ENCODE measurements around the gene DLEC1.
"Not testable (repeated sequence)": the region's sequence is repeated elsewhere in the genome, so short reads cannot be mapped to it uniquely, and the experiment has no call there.

The DLEC1 gene

DNA sequence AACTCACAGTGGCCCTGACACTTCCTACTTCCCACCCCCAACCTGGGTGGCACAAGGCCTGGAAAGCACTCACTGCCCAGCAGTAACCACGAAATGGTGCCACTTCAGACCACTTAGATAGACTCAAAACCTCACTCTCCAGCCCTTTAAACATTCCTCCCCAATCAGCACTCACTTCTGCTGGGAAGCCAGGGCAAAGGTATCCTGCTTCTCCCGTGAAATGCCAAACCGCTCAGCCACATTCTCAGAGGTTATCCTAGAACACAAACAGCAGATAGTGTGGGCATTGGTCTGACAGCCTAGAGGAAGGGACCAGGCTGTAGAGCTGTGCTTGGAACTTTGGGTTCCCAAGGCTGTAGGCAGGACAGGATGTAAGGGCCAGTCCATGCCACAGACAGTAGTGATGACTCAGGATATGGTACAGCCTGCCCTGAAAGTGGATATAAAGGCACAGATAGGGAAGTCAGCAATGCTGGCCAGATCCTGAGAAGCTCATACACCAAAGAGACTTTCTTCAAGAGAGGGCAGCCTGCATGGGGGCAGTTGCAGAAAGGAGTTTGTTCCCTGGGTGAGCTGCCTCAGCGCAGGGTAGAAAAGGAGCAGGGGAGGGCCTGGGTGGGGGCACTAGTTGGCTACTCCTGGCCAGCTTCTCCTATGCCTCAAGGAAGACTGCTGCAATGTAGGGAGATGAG is 88.7 kb downstream of the DLEC1 start:
- DNase-seq = no peak

DNA sequence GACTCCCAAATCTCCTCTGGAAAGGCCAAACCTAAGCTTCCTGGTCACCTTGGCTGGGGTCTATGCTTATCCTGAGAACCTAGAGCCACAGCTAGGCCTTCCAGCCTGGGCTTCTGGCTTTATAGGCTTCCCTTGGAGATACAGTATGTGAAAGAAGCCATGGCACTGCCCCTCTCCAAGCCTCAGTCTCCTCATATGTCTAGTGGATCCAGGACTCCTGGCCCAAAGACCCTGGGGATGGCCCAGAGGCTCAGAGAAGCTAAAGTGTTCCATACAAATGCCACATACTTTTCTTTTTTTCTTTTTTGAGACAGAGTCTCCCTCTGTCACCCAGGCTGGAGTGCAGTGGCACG is 89.3 kb downstream of the DLEC1 start:
- DNase-seq = no peak

DNA sequence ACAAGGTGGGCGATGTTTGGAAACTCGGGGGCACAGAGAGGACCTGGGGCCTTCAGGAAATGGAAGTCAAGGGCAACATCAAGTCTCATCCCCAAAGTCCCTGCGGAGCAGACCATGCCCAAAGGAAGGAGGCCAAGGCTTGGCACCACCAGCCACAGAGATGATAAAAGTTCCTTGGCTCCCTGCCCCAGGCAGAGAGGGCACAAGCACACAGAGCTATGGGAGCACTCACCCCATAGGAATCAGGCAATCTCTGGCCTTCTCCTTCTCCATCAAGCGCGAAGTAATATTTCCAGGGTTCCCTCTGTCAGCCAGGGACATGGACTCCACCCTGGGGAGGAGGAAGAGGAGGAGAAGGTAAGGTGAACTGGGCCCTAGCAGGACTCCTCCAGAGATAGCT is 90.0 kb downstream of the DLEC1 start:
- DNase-seq = no peak

DNA sequence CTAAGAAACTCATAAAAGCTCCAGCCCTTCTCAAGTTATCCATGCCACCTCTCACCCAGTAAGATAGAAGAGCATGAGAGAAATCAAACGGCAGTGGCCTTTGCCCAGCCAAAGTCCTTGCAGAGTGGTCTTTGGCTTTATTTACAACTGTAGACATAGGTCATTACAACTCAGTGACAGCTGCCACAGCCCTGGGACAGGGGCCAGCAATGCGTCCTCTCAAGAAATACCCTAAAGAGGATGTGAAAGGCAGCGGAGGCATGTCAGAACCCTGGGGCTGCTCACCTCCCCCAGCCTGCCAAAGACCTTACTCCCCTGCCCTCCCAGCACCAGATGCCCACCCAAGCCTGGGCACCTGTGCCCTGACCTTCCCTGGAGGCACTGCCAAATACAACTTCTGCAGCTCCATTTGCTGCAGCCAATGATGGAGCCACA is 91.6 kb downstream of the DLEC1 start:
- no peak for DNase-seq

DNA sequence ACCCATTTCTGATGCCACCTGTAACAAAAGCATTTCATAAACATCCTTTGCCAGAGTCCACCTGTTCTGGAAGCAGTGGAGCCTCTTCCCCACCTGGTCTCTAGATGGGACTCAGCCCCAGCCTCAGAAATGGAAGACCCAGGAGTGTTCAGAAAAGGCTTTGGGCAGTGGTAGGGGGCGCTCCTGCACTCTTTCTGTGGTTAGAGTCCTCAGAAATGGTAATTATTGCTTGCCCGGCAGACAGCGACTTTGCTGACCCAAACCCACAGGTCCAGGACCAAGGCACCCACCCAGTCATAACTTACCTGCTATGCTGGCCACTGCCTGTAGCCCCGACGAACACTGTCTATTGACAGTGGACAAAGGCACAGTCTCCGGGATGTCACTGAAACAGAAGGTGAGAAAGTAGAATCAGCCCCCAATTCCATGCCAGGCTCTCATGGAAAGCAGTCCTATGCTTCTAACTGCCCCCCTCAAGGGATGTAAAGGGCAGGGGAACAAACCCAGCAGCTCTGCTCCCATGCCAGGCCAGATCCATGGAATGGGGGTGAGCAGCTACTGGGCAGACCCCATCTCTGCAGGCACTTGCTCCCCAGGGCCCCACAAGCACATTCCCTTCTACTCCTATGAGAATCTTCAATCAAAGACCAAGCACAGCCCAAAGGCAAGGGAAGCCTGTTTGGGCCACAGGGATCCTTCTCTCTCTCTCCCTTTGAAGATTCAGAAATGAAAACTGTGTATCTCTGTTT is 92.8 kb downstream of the DLEC1 start:
- DNase-seq = no peak

DNA sequence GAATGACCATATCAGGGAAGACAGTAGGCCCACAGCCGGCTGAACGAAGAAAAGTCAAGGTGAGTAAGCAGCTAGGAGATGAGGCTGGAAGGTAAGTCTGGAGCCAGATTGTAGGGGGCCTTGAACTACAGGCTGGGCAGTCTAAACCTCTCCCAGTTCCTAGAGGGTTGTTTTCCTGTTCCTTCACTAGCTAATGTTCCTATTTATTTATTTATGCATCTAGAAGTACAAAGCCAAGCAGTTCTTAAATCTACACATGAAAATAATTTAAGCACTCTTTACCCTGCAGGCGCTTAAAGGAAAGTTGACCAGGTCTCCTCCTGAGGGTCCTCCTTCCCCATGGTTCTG is 94.2 kb downstream of the DLEC1 start:
- no peak for DNase-seq

DNA sequence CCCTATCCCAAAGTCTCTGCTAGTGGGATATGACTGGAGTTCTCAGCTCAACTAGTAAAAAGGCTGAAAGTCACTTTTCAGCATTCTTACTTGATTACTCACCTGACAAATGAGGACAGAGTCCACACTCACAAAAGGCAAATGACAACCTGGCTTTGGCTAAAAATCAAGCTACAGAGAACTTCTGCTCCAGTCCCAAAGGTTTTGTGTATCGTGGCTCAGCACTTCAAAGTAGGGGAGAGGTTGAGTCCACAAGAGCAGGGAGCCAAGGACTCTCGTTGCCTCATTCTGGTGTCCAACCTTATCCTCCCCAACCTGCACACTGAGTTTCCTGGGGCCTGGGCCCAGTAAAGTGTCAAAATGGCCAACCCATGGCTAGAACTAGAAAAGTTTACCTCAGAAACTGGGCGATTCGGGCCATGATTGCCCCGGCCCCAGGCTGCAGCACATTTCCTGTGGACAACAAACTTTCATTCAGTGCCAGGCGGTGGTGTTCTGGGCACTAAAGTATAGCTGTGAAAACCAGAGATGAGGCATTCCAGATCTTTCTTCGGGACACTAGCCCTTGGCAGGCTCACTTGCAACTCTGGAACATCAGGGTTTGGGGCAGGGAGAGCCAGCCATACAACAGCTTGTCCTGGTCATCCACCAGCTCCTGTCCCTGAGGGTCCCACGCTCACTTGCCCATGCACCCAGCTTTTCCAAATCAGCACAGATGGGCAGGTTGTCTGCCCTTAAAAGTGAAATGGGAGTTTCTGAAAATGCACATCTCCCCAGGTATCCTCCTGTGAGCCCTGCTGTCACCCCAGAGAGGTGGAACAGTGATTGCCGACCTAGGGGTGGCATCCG is 94.8 kb downstream of the DLEC1 start:
- DNase-seq = no peak

DNA sequence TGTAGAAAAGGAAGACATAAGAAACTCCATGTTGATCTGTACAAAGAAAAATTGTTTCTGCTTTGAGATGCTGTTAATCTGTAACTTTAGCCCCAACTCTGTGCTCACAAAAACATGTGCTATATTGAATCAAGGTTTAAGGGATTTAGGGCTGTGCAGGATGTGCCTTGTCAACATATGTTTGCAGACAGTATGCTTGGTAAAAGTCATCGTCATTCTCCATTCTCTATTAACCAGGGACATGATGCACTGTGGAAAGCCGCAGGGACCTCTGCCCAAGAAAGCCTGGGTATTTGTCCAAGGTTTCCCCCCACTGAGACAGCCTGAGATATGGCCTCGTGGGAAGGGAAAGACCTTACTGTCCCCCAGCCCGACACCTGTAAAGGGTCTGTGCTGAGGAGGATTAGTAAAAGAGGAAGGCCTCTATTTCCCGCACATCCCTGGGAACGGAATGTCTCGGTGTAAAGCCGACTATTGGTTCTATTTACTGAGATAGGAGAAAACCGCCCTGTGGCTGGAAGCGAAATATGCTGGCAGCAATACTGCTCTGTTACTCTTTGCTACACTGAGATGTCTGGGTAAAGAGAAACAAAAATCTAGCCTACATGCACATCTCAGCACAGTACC is 95.6 kb downstream of the DLEC1 start:
- DNase-seq = not testable (repeated sequence)

DNA sequence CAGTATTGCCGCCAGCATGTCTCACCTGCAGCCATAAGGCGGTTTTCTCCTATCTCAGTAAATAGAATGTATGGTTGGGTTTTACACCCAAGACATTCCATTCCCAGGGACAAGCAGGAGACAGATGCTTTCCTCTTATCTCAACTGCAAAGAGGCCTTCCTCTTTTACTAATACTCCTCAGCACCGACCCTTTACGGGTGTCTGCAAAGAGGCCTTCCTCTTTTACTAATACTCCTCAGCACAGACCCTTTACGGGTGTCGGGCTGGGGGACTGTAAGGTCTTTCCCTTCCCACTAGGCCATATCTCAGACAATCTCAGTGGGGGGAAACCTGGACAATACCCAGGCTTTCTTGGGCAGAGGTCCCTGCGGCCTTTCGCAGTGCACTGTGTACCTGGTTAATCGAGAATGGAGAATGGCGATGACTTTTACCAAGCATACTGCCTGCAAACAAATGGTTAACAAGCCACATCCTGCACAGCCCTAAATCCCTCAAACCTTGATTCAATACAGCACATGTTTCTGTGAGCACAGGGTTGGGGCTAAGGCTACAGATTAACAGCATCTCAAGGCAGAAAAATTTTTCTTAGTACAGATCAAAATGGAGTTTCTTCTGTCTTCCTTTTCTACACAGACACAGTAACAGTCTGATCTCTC is 96.7 kb downstream of the DLEC1 start:
- DNase-seq = not testable (repeated sequence)

DNA sequence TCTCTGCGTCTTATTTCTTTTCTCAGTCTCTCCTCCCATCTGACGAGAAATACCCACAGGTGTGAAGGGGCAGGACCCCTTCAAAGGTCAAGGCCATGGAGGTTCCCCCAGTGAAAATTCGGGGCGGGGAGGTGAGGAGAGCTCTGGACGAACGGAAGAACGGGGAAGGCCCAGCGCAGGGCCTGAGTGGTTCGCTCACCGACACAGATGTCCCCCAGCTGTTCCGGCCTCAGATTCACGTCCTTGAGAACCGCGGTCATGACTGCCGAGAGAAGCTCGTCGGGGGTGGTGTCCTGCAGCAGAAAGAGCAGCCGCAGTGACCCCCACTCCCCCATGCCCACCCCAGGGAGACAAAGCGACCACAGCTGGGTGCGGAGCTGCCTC is 97.4 kb downstream of the DLEC1 start:
- peak in 1 of 2 experiments; percentile 16 for DNase-seq

DNA sequence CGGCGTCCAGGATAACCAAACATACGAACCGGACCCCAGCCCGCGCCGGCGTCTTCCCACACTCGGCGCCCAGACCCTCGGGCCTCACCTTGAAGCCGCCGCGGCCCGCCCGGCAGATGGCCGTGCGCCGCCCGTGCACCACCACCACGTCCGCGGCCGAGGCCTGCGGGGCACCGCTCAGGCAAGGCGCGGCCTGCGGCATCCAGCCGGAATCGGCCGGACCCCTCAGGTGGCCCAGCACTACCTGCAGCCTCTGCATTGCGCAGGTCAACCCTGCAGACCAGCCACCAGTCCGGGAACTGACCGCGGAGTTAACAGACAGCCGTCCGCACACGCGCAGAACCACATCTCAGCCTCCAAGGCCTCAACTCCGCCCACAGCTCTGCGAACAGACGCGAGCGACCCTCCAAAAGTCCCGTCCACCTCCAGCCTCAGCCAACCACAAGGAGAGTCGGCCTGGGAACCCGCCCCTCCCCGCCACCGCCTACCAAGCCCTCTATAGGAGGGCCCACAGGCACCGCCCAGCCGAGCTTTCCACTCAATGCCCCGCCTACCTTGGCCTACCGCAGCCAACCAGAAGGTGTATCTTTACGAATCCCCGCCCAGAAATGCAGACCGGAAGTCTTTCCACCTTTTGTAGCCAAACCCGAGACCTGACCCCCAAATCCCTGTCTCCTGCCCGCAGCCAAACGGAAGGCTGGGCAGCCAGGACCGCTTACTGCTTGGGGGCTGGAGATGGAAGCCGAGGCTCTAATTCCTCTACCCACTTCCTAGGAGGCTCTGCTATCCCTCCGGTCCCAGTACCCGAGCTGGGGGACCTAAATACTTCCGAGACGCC is 98.0 kb downstream of the DLEC1 start, which contains the start of gene ACAA1:
ACAA1 (minus strand) TSS at position 351 of the 838 bp plus-strand sequence; CDS start at position 259, 92 bp downstream.
- DNase-seq = peak; percentile 98 to 99

DNA sequence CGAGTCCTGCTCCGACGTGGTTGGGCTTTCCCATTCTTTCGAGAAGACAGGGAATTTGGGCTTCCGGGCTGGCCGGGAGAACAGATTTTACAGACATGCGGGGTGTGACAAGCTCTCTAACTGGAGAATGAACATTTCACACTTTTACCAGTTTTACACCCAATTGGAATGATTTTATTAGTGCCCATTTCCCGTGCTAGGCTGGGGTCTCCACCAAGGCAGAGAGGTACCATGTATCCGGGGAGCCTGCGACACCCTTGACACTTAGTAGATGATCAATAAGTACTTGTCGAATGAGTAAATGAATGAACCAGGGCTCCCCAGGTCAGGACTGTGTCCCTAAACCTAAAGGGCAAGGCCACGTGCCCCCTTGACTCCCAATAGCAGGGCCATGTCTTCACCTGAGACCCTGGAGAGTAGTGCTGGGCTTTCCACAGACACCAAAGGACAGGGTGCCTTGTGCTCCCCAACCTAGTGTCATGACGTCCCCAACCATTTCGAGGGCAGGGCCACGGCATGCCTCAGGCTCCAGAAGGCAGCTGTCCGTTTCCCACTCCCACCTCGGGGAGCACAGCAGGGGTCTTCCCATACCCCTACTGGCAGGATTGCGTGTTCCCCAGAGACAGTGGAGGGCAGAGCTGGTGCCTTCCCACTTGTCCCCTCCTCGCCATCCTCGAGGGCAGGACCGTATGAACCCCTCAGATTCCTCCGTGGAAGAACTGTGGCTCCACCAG is 98.8 kb downstream of the DLEC1 start:
- DNase-seq = peak; percentile 34 to 64

DNA sequence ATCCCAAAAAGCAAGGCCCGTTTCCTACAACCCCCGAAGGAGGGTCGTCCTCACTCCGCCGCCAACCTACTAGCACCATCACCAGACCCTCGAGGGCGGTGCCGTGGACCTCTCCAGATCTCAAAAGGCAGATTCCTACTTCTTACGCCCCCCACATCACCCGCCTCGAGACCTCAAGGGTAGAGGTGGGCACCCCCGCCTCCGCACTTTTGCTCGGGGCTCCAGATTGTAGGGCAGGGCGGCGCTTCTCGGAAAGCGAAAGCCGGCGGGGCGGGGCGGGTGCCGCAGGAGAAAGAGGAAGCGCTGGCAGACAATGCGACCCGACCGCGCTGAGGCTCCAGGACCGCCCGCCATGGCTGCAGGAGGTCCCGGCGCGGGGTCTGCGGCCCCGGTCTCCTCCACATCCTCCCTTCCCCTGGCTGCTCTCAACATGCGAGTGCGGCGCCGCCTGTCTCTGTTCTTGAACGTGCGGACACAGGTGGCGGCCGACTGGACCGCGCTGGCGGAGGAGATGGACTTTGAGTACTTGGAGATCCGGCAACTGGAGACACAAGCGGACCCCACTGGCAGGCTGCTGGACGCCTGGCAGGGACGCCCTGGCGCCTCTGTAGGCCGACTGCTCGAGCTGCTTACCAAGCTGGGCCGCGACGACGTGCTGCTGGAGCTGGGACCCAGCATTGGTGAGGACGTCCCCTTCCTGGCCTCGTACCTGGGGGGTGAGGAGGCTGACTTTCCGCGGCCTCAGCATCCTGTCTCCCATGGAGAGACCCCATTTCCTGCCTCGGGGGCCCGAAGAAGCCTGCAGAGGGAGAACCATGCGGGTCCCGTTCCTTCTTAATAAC is 99.6 kb downstream of the DLEC1 start, which contains the start of gene MYD88:
MYD88 (plus strand) TSS at position 313 of the 842 bp plus-strand sequence; CDS start at position 353, 40 bp downstream.
- peak; percentile 40 to 56 for DNase-seq

DNA sequence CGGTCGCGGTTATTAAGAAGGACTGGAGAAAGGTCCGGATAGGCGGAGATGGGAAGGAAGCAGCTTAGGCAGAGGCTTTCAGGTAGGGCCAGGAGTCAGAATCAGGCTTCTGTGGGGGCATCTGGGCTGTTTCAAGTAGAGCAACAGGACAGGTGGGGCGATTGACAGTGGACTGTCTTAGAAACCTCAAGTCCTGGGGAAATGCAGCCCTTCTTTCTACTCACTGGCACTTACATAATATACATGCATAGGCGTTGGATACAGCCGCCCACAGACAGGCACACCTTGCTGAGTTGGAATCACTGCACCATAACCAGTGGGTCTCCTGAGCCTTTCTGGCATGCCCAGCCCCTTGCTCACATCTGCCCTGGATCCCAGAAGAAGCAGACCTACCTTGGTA is 100.2 kb downstream of the DLEC1 start:
- peak in 1 of 2 experiments; percentile 45 for DNase-seq

DNA sequence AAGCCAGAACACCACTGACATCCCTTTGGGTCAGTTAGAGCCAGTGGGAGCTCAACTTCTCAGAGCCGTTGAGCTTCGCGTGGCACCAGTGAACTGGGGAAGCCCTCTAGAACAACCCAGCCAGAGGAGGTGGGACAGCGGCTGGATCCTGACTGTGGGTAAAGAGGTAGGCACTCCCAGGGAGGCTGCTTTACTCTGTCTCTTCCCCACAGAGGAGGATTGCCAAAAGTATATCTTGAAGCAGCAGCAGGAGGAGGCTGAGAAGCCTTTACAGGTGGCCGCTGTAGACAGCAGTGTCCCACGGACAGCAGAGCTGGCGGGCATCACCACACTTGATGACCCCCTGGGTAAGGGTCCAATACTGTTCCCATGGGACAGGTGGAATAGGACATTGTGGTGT is 100.6 kb downstream of the DLEC1 start:
- no peak for DNase-seq

DNA sequence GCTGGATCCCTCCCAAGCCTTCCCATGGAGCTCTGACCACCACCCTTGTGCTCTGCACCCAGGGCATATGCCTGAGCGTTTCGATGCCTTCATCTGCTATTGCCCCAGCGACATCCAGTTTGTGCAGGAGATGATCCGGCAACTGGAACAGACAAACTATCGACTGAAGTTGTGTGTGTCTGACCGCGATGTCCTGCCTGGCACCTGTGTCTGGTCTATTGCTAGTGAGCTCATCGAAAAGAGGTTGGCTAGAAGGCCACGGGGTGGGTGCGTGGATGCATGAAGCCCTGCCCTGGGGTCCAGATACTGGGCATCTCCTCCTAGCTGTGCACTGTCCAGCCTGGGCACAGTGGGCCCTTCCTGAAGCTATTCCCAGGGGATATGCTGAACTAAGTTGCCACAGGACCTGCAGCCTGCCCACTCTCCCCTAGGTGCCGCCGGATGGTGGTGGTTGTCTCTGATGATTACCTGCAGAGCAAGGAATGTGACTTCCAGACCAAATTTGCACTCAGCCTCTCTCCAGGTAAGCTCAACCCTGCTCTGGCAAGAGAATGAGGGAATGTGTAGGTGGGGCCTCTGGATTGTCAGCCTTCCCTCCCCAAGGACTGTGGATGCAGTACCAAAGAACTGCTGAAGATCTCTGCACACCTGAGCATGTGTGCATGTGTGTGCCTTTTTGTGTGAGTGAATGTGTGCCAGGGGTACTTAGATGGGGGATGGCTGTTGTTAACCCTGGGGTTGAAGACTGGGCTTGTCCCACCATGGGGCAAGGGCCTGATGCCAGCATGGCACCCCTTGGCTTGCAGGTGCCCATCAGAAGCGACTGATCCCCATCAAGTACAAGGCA is 101.5 kb downstream of the DLEC1 start:
- DNase-seq = no peak

DNA sequence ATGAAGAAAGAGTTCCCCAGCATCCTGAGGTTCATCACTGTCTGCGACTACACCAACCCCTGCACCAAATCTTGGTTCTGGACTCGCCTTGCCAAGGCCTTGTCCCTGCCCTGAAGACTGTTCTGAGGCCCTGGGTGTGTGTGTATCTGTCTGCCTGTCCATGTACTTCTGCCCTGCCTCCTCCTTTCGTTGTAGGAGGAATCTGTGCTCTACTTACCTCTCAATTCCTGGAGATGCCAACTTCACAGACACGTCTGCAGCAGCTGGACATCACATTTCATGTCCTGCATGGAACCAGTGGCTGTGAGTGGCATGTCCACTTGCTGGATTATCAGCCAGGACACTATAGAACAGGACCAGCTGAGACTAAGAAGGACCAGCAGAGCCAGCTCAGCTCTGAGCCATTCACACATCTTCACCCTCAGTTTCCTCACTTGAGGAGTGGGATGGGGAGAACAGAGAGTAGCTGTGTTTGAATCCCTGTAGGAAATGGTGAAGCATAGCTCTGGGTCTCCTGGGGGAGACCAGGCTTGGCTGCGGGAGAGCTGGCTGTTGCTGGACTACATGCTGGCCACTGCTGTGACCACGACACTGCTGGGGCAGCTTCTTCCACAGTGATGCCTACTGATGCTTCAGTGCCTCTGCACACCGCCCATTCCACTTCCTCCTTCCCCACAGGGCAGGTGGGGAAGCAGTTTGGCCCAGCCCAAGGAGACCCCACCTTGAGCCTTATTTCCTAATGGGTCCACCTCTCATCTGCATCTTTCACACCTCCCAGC is 102.4 kb downstream of the DLEC1 start:
- DNase-seq = no peak

DNA sequence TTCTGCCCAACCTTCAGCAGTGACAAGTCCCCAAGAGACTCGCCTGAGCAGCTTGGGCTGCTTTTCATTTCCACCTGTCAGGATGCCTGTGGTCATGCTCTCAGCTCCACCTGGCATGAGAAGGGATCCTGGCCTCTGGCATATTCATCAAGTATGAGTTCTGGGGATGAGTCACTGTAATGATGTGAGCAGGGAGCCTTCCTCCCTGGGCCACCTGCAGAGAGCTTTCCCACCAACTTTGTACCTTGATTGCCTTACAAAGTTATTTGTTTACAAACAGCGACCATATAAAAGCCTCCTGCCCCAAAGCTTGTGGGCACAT is 102.9 kb downstream of the DLEC1 start:
- DNase-seq = no peak

Data from NCI-H2081 (cell line).